ENCODE data around the gene DSG3.
"Not testable (repeated sequence)": the region's sequence is repeated elsewhere in the genome, so short reads cannot be mapped to it uniquely, and the experiment has no call there.

Gene DSG3

GRCh38 chr18:31493941-31494340 lies 46.4 kb downstream of the DSG3 start (continued):
- no peak for TF ChIP-seq TSHZ2 (CRISPR knock-in tag; IDR thresholded peaks at IDR 0.05)
- TF ChIP-seq ESRRG (CRISPR knock-in tag; IDR thresholded peaks at IDR 0.05): no peak

GRCh38 chr18:31494705-31495244 lies 47.2 kb downstream of the DSG3 start:
- ATAC-seq: not testable (repeated sequence)

- TF ChIP-seq BACH2 (CRISPR knock-in tag; IDR thresholded peaks at IDR 0.05; ENCODE audit: borderline replicate concordance): no peak
- TF ChIP-seq TOX (CRISPR knock-in tag; IDR thresholded peaks at IDR 0.05; ENCODE audit: borderline replicate concordance): no peak
- no peak for TF ChIP-seq ZFP30 (CRISPR knock-in tag; IDR thresholded peaks at IDR 0.05)
- no peak for TF ChIP-seq ARNTL (CRISPR knock-in tag; IDR thresholded peaks at IDR 0.05; ENCODE audit: borderline replicate concordance, low read depth)
- no peak for TF ChIP-seq PPARA (CRISPR knock-in tag; IDR thresholded peaks at IDR 0.05; ENCODE audit: borderline replicate concordance)
- TF ChIP-seq ZNF70 (CRISPR knock-in tag; IDR thresholded peaks at IDR 0.05): no peak
- TF ChIP-seq POU6F1 (CRISPR knock-in tag; IDR thresholded peaks at IDR 0.05; ENCODE audit: borderline replicate concordance, low read depth): no peak
- no peak for TF ChIP-seq GLIS3 (CRISPR knock-in tag; IDR thresholded peaks at IDR 0.05)
- TF ChIP-seq CREB5 (CRISPR knock-in tag; IDR thresholded peaks at IDR 0.05; ENCODE audit: low read depth): no peak
- TF ChIP-seq SNAI2 (CRISPR knock-in tag; IDR thresholded peaks at IDR 0.05): no peak
- no peak for TF ChIP-seq ISL1 (CRISPR knock-in tag; IDR thresholded peaks at IDR 0.05)
- TF ChIP-seq OSR1 (CRISPR knock-in tag; IDR thresholded peaks at IDR 0.05): no peak
- TF ChIP-seq ZC3H10 (CRISPR knock-in tag; IDR thresholded peaks at IDR 0.05): no peak
- TF ChIP-seq PATZ1 (CRISPR knock-in tag; IDR thresholded peaks at IDR 0.05; ENCODE audit: borderline replicate concordance): no peak
- no peak for TF ChIP-seq ESRRG (CRISPR knock-in tag; IDR thresholded peaks at IDR 0.05)
- TF ChIP-seq TCF4 (CRISPR knock-in tag; IDR thresholded peaks at IDR 0.05; ENCODE audit: borderline replicate concordance): no peak
- TF ChIP-seq ZFP3 (CRISPR knock-in tag; IDR thresholded peaks at IDR 0.05): no peak
- no peak for TF ChIP-seq RARB (CRISPR knock-in tag; IDR thresholded peaks at IDR 0.05)
- TF ChIP-seq ZNF565 (CRISPR knock-in tag; conservative IDR thresholded peaks at IDR 0.05; ENCODE audit: low read depth): no peak
- ATAC-seq: no peak
These were observed 49.9 kb downstream of the DSG3 start for GRCh38 chr18:31497404-31497835.

GRCh38 chr18:31497836-31498573 lies 50.5 kb downstream of the DSG3 start, which contains the start of gene DSG2:
TSS of gene DSG2 (plus strand) at chr18:31498177. CDS start at chr18:31498252, 75 bp downstream.
- peak; percentile 69 for ATAC-seq
- TF ChIP-seq ZNF565 (CRISPR knock-in tag; conservative IDR thresholded peaks at IDR 0.05; ENCODE audit: low read depth): no peak
- no peak for TF ChIP-seq GLIS3 (CRISPR knock-in tag; IDR thresholded peaks at IDR 0.05)
- no peak for TF ChIP-seq CSRNP3 (CRISPR knock-in tag; IDR thresholded peaks at IDR 0.05)
- no peak for TF ChIP-seq RARB (CRISPR knock-in tag; IDR thresholded peaks at IDR 0.05)
- no peak for TF ChIP-seq BACH2 (CRISPR knock-in tag; IDR thresholded peaks at IDR 0.05; ENCODE audit: borderline replicate concordance)
- TF ChIP-seq ZFP30 (CRISPR knock-in tag; IDR thresholded peaks at IDR 0.05): no peak
- no peak for TF ChIP-seq SNAI2 (CRISPR knock-in tag; IDR thresholded peaks at IDR 0.05)

All from SK-N-SH treated with all-trans-retinoic acid at 6 μM for 48 hours (cell line).